Activated naive CD4-positive, alpha-beta T cell (primary cell): Measurements from ENCODE around the gene CTTNBP2.

ENCODE experiments used
- DNase-seq, 4 experiments: peaks; one replicate each; lab custom pipeline; 2025; lab: John Stamatoyannopoulos, UW

Gene CTTNBP2

DNA sequence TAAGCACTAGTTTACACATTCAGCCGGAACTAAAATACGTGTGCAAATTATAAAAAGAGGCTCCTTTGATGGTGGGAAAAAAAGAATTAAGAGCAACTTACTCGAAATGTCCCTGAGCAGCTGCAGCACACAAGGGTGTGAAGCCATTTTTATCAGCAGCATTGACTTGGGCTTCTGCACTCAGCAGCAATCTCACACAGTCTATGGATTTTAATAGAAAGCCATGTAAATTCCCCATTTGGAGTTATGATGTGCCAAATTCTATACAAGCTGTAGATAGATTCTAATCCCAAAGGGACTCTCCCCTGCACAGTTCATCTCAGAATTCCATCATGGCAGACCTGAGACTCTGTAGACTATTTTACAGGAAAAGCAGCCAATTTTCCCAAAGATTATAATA is 90.5 kb downstream of the CTTNBP2 start:
- no peak for DNase-seq

DNA sequence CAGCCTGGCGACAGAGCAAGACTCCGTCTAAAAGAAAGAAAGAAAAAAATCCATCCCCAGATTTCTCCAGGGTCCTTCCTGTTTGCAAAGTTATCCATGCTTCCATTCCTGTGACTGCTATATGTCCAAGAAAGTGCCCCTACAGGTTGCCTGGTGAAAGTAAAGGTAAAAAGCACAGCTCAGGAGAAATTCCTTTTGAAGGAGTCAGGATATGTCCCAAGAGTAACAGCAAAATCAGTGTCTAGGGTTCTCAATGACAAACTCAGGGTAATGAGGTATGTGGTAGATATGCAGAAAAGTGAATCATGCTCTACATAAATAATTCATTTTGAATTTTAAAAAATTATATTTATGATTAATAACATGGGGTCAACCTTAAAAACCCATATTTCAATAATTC is 91.5 kb downstream of the CTTNBP2 start:
- no peak for DNase-seq

- DNase-seq: no peak
Measured at GRCh38 chr7:117780832-117781231, 92.4 kb downstream of the CTTNBP2 start.

DNA sequence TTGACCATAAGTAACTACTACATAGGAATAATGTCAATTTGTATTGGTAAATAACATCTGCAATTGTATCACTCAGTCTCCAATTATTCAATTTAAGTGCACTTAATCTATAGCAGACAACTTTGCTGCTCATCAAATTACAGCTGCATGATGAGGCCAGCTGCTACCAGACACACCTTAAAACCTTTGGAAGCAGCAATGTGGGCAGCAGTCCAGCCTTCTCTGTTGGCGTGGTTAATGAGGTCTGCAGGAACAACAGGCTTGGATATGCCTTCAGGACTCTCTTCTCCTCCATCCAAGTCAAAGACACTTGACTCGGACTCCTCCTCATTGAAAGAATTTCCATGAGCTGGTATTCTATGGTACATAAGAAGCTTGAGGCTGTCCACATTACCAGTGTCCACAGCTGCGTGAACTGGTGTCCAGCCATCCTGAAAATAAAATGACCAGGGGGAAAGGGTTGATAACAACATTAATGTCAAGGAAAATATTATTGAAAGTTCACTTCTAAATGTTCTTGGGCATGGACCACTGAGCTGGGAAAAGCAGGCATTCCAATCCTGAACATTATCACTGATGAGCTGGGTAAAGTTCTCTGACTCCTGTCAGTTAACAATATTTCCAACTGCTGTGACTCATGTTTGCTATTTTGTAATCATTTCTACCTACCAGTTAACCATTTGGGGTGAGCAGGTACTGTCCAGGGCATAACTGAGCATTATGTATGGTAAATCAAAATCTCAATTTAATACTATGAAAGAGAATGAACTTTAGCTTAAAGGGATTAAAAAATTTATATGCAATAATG is 95.7 kb downstream of the CTTNBP2 start:
- no peak for DNase-seq

DNA sequence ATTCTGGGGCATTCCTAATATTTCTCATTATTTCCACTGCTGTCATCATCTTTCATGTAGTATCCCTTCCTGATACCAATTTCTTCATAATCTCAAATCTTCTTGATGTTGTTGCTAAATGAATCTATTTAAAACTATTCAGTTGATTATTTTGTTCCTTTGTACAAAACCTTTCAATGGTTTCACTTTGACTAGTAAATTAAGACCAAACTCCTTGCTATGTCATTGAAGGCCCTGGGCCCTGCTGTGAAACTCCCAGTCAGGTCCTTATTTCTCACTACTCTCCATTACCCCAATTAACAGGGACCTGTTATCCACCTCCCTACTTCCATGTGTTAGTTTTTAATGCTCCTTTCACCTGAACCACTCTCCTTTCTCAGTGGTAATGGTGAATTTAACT is 97.0 kb downstream of the CTTNBP2 start:
- no peak for DNase-seq

- DNase-seq: no peak
Measured at GRCh38 chr7:117775801-117776200, 97.4 kb downstream of the CTTNBP2 start.

DNA sequence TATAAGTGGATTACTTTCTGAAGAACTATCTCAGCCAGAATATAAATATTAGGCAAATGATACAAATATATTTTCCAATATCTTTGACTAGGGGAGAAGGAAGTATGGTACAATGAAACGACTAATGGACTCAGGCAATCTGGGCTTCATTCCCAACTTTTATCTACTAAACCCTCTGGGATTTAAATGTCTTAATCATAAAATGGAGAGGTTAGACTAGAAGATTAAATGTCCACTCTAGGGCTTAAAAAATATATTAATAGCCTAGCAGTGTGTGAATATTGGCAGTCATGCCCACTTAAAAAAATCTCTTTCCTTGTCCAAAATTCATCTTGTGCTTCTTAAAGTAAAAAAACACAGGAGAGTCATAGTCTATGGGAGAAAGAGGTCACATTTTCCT is 98.3 kb downstream of the CTTNBP2 start:
- DNase-seq: no peak

DNA sequence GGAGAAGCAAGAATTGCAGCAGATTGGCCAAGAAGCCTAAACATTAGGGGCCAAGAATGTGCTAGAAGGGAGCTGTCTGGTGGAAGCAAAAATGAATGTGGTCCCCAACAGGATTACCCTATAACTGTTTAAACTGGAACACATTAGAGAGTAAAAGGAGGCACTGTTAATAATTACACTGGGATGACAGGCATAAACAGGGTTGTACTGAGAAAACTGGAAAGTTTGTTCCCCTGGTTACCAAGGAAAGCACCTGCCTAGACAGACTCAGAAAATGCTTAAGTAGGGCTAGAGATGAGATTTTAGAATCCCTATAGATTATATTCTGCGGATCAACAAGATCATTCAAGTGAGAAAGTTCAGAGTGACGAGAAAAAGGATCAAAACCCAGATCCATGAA is 100.8 kb downstream of the CTTNBP2 start:
- no peak for DNase-seq

- DNase-seq: no peak
Measured at GRCh38 chr7:117771756-117772155, 101.5 kb downstream of the CTTNBP2 start.

DNA sequence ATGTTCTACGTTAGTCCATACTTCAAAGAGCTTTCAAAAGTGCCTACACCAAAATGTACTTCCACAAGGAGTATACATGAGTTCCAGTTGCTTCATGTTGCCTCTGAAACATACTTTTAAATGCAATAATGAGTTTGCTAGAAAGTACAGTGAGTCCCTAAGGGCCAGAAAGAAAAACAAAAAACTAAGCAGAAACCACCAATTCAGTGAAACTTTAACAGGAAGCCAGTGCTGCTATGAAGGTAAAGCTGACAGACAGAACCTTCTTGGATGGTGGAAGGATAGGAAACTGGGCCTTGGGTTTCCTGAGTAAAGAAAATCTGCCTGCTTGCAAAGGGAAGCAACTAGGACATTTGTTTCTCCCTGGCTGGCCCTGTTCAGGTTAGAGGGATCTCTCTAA is 104.2 kb downstream of the CTTNBP2 start:
- DNase-seq: no peak

DNA sequence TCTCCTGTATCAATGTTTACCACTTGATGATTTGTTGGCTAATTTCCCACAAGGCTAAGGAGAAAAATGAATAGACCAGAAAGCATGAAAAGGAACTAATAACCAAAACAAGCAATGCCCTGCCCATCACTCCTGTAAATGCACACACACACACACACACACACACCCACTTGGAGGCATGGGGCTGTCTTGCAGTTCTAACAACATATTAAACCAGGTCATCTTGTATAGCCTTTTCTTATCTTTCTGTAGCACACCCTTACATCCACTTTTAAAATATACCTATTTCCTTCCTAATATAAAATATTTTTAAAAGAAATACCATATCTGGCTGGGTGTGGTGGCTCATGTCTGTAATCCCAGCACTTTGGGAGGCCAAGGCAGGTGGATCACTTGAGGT is 105.3 kb downstream of the CTTNBP2 start:
- no peak for DNase-seq

- DNase-seq: no peak
Measured at GRCh38 chr7:117766913-117767312, 106.3 kb downstream of the CTTNBP2 start.

GRCh38 chr7:117764031-117764430 is 109.2 kb downstream of the CTTNBP2 start:
- DNase-seq: no peak

GRCh38 chr7:117762055-117762454 is 111.2 kb downstream of the CTTNBP2 start:
- no peak for DNase-seq

GRCh38 chr7:117759950-117760640 is 113.1 kb downstream of the CTTNBP2 start:
- DNase-seq: no peak

- no peak for DNase-seq
Measured at GRCh38 chr7:117757440-117757839, 115.8 kb downstream of the CTTNBP2 start.

DNA sequence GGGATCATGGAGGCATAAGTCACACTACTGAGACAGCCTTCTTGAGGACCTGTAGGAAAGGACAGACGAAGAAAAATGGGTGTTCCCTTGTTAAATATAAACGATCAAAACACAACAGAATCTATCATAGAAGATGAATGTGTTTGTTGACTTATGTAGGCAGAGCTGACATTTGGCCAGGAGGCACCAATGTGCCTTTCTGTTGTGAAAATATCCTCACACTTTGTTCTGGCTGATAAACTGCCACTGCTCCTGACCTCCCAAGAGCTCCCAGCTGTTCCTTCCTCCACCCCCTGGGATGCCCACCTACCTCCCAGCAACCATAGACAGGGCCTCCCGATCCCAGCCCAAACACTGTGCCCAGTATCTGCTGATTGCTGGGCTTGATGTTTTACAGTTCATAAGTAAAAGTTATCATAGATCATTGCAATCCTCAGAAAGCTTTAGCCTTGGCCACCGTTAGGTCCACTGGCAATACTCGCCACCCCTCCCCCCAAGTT is 116.6 kb downstream of the CTTNBP2 start:
- DNase-seq: no peak

- no peak for DNase-seq
Measured at GRCh38 chr7:117755136-117755535, 118.1 kb downstream of the CTTNBP2 start.

DNA sequence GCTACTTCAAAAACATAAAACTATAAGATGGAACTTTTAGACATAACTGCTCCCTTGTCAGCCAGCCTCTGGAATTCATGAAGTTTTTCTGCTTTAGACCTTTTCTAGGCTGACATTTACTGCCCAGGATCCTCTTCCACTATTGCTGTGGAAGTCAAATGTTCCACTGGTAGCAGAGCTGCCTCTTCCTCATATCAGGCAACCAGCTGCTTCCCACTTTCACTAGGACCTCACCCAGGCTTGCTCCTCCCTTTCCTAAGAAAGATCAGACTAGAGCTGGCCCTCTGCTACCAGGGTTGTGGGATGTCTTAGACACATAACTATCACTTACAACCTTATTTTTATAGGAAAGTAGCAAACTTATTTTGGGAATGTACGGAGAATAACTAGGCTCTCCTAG is 121.5 kb downstream of the CTTNBP2 start:
- DNase-seq: no peak

DNA sequence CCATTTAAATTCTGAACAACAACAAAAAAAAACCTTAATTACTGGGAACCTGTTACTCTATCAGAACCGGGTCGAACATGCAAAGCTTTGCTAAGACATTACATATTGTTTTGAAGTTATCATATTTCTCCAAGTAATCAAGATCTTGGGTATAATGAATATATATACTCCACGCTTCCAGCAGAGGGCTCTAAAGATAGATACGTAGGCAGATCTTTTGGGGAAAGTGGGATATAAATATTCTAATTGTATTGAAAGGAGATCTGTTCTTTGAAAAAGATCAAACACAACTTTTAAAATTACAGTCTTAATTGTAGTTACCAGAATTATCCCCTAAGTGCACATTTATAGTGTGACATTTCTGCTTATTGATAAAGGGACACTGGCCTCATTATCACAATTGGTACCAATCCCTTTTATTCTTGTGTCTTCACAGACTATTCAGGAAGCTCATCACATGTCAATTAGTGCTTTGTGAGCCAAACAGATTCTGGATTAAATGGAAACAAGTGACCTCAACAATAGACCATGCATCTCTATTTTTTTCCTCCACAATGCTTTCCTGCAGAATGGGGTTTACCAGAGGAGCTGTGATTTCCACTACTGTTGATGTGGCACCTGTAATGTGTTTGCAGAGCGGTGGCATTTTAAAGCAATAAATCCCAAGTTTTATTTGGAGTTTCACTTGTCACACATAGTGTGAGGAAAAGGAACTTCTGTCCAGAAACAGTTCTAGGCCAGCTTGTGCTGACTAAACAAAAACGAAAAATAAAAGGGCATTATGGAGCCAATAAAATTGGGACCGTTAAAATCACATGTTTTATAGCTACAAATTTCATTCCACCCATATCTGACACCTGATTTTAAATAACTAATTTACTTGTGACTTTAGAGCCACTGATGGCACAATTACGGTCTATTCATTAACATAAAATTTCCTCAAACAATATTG is 122.4 kb downstream of the CTTNBP2 start:
- DNase-seq: no peak

DNA sequence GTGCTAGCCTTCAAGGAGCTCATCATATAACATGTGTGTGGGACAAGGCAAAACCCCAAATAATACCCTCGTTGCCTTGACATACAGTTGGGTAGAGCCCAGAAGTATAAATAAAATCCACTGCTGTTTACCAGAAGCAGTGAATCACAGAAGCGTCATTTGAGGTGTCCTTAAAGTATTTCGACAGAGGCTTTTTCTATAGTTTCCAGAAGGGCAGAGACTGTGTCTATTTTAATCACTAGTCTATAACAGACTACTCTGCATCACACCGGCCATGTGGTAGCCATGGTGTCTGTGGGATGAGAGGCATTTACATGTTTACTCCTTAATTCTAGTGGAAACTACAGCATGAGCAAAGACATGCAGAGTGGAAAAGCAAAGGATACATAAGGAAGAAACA is 131.3 kb downstream of the CTTNBP2 start:
- no peak for DNase-seq

- no peak for DNase-seq
Measured at GRCh38 chr7:117739085-117739484, 134.2 kb downstream of the CTTNBP2 start.
